Measurements from ENCODE around the gene NTF4. TPM values are rescaled to one million over a fixed set of nuclear protein-coding genes. Genes with fewer than 3 reads are reported as not detected.
"Not testable (repeated sequence)": the region's sequence is repeated elsewhere in the genome, so short reads cannot be mapped to it uniquely, and the experiment has no call there.

The NTF4 gene
- total RNA-seq, 1 donor from 2014 or later = not detected

DNA sequence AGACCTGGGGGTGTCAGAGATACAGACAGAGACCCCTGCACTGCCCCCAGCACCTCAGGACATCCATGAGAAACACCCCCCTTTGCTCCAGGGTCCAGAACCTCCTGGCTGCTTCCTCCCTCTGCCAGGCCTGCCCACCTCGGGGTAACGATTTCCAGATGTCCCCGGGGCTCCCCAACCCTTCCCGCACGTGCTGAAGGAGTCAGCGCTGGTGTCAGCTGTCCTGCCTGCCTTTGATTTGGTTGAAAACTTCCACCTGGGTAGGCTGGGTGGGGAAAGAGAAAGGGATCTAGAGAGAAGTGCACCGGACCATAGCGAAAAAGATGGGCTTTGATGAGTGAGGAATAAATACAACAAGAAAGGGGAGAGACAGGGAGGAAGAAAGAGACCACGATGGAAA is 5.6 kb downstream of the NTF4 start:
- no peak for DNase-seq (ENCODE audit: low spot score)

DNA sequence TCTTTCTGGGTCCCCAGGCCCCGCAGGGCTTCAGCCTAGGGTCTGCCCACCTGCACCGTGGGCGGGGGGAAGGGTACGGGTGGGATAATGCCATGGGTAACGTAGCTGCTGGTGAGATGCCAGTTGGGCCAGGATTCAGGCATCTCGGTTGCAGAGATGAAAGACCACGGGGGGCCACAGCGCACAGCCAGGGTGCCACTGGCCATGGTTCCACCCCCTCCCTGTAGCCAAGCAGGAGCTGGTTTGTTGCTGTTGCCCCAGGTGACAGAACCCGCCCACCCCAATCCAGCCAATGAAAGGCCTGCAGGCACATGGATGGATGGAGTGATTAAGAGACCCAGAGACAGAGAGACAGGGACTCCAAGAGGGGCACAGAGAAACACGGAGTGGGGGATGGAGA is 6.1 kb downstream of the NTF4 start:
- no peak for DNase-seq (ENCODE audit: low spot score)
- intact Hi-C loops (cut with DNase I) = no loop called here

More for the DNA sequence above, 5.6 kb downstream of the NTF4 start:
- intact Hi-C loops (cut with DNase I) = no loop called here

DNA sequence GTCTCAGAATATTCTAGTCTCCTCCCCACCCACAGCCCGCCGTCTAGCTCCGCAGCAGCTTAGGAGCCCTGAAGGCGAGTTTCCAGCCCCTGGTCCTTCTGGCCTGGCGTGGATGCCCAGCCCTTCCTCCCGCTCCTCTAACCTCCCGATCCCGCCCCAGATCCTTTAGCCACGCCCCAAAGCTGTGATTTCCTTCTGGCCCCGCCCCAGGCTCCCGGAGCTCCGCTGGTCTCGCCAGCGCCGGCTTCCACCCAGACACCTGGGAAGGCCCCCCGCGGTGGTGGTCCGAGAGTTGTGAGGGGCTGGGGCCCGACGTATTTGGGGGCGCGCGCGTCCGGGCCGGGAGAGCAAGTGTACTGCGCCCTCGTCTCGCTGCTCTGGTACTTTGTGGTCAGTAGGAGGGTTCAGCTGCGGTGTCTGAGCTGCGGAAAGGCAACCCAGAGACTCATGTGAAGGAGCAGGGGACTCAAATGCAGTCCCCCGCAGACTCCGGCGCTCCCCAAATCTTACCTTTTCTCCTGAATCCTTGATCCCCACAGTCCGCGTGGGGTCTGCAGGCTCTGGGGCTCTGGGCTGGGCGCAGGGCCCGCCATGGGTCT is 6.9 kb downstream of the NTF4 start, which contains the start of gene CGB7:
CGB7 (minus strand) TSS at position 114 of the 599 bp plus-strand sequence. CDS start 2,374 bp downstream, outside the sequence.
- intact Hi-C loops (cut with DNase I) = no loop called here
- peak; percentile 79 for DNase-seq (ENCODE audit: low spot score)

DNA sequence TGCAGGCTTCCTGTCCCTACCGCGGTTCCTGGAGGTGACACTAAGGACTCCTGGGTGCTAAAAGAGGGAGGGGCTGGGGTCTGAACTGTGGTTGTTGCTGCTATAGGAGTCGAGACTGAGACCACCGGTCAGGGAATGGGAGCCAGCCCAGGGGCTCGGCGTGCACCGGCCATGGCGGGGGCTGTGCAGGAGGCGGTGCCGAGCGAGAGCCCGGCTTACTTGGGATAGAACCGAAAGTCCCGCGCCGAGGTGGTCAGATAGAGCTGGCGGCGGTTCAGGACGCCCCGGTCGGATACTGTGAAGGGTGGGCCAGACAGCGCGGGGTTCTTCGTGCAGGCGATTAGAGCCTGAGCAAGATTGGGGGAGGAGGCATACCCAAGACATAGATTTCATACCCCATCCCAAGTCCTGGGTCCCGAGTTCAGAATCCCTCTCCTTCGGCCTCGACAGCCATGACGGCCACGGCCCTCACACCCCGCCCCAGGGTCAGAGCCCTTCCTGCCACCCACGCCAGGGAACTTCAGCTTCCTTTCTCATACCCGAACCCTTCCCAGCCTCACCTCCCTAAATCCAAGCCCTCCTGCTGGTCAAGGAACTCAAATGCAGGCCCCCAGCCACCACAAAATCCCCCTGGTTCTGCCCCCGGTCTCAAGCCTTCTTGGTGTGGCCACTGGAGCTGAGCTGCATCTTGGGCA is 7.6 kb downstream of the NTF4 start:
- intact Hi-C loops (cut with DNase I); DNase-seq (ENCODE audit: low spot score): not testable (repeated sequence)

DNA sequence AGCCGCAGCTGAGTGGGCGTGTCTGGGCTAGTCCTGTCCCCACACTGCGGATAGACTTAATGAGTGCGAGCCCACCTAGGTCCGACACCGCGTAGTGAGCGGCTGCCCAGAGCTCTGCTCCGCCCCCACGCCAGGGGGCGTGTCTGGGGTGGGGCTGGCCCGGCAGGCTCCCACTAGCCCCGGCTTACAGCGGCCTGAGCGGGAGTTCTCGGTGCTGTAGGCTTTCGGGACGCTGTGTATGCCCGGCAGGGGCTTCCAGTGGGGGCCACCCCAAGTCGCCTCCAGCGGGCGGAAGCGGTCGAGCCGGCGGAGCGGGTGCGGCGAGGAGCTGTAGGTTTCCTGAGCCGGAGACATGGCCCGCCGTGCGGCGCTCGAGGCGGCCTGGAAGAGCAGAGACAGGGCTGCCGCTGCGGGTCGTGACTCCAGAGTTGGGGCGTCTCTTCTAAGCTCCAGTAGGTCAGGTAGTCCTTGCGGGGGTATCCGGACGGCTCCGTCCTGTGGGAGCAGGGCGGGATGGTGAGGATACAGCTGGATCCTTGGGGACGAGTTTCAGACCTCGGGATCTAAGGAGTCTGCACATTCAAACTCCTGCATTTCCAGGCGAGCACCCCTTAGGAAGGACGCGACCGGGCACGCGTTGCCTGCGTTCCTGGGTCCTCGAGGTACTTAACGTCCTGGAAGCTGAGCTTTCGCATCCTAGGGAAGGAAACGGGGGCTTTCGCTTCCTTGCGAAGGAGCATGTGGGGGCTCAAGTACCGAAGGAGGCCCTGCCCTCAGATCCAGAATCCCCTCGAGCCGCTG is 8.3 kb downstream of the NTF4 start:
- DNase-seq (ENCODE audit: low spot score) = no peak
- intact Hi-C loops (cut with DNase I) = no loop called here

DNA sequence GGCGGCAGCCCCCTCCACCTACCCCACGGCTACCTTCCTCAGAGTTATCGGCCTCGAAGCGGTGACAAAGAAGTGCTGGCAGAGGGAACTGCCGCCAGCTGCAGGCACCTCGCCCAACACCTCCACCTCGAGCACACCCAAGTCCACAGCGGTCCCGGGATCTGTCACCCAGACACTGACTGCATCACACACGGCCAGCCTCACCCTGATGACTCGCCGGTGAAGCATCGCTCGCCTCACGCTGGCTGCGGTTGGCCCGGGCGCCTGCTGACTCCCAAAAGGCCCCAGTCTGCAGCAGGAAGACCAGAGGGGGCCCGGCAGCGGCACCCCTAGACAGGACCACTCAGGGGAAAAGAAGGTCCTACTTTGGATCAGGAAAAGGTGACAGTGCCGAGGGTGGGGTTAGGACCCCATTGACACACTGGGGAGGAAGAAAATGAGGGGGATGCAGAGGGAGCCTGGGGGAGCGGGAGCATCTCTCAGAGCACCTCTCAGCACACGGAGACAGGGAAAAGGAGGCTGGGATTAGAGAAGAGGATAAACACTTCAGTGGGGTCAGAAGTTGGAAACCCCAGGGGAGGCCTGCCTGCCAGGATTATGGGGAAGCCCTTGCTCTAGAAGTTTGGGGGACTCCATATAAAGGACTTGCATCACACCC is 14.1 kb downstream of the NTF4 start:
- DNase-seq (ENCODE audit: low spot score); intact Hi-C loops (cut with DNase I): not testable (repeated sequence)

GRCh38 chr19:49049834-49050233 is 14.8 kb downstream of the NTF4 start:
- DNase-seq (ENCODE audit: low spot score); intact Hi-C loops (cut with DNase I): not testable (repeated sequence)

- intact Hi-C loops (cut with DNase I); DNase-seq (ENCODE audit: low spot score): not testable (repeated sequence)
These were observed 15.6 kb downstream of the NTF4 start, which contains the start of gene CGB8 for GRCh38 chr19:49049011-49049410. Gene CGB8 (minus strand): TSS chr19:49049111. CDS start chr19:49048739, 372 bp downstream.

DNA sequence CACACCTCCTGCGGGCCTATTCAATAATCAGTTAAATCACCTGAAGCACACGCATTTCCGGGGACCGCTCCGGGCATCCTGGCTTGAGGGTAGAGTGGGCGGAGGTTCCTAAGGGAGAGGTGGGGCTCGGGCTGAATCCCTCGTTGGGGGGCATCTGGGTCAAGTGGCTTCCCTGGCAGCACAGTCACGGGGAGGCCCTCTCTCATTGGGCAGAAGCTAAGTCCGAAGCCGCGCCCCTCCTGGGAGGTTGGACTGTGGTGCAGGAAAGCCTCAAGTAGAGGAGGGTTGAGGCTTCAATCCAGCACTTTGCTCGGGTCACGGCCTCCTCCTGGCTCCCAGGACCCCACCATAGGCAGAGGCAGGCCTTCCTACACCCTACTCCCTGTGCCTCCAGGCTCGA is 21.1 kb downstream of the NTF4 start, which contains the start of gene CGB5:
CGB5 (plus strand) TSS at position 301 of the 400 bp plus-strand sequence. CDS start 362 bp downstream, outside the sequence.
- intact Hi-C loops (cut with DNase I); DNase-seq (ENCODE audit: low spot score): not testable (repeated sequence)

- intact Hi-C loops (cut with DNase I); DNase-seq (ENCODE audit: low spot score): not testable (repeated sequence)
These were observed 22.0 kb downstream of the NTF4 start for GRCh38 chr19:49042666-49043065.

- no peak for DNase-seq (ENCODE audit: low spot score)
- intact Hi-C loops (cut with DNase I) = no loop called here
These were observed 22.4 kb downstream of the NTF4 start for GRCh38 chr19:49042177-49042576.

DNA sequence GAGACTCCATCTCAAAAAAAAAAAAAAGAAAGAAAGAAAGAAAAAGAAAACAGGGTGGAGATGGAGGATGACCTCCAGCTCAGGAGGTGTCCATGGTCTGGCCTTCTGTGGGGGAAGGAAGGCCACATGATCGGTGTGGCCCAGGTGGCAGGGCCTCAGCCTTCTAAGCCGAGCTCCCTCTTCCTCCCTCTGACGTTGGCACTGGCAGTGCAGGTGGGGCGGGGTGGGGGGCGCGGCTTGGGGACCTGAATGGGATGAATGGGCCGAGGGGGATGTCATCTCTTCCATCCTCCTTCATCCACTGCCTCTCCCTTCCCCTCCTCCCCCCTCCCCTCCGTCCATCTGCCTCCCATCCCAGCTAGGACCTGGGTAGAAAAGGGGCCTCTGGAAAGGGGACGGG is 24.9 kb downstream of the NTF4 start:
- intact Hi-C loops (cut with DNase I); DNase-seq (ENCODE audit: low spot score): not testable (repeated sequence)

GRCh38 chr19:49038557-49039276 is 25.9 kb downstream of the NTF4 start:
- DNase-seq (ENCODE audit: low spot score); intact Hi-C loops (cut with DNase I): not testable (repeated sequence)

- DNase-seq (ENCODE audit: low spot score); intact Hi-C loops (cut with DNase I): not testable (repeated sequence)
These were observed 26.5 kb downstream of the NTF4 start for GRCh38 chr19:49038111-49038510.

DNA sequence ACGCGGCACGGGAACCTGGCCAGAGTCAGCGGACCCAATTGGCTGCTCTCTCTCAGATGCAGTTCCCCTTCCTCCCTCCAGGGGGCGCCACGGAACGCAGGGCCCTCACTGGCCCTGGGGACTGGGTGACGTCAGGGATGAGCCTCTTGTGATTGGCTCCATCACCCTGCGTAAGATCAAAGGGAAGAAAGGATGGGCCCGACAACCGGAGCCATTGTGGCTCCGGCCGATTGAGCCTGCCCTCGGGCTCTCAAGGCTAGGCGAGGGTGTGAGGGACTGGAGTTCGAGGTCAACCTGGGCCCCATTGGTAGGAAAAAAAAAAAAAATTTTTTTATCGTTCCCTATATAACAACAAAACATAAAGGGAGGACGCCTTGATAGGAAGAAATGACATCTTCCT is 27.8 kb downstream of the NTF4 start, which contains the start of gene CGB1:
CGB1 (minus strand) TSS at position 81 of the 400 bp plus-strand sequence. CDS start 184 bp downstream, outside the sequence.
- DNase-seq (ENCODE audit: low spot score); intact Hi-C loops (cut with DNase I): not testable (repeated sequence)

GRCh38 chr19:49031642-49032301 is 32.8 kb downstream of the NTF4 start, which contains the start of gene CGB2:
Gene CGB2 (plus strand): TSS chr19:49031890. CDS start chr19:49032096, 206 bp downstream.
- DNase-seq (ENCODE audit: low spot score); intact Hi-C loops (cut with DNase I): not testable (repeated sequence)

GRCh38 chr19:49030323-49030722 is 34.3 kb downstream of the NTF4 start:
- intact Hi-C loops (cut with DNase I); DNase-seq (ENCODE audit: low spot score): not testable (repeated sequence)

DNA sequence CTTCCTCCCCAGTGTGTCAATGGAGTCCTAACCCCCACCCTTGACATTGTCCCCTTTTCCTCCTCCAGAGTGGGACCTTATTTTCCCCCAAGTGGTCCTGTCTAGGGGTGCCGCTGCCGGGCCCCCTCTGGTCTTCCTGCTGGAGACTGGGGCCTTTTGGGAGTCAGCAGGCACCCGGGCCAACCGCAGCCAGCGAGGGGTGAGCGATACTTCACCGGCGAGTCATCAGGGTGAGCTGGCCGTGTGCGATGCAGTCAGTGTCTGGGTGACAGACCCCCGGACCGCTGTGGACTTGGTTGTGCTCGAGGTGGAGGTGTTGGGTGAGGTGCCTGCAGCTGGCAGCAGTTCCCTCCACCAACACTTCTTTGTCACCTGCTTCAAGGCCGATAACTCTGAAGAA is 34.9 kb downstream of the NTF4 start:
- DNase-seq (ENCODE audit: low spot score); intact Hi-C loops (cut with DNase I): not testable (repeated sequence)
